H1 (cell line): ENCODE measurements around the gene DHRS4. TPM values are rescaled to one million over a fixed set of nuclear protein-coding genes. Genes with fewer than 3 reads are reported as not detected.

ENCODE experiments used
- CBX5 ChIP-seq: fragments of 300-800, 300-1000 bp; sonication (generic); IDR thresholded peaks from 2 replicates; pipeline ENCODE4 v1.7.1; 2016; ENCODE audit warnings: antibody characterized with exemption, low read length, low read depth
- GTF2F1 ChIP-seq: IDR thresholded peaks from 2 replicates; pipeline ENCODE4 v1.6.1; 2012; ENCODE audit warnings: low read depth, low read length, improper control_type of control experiment, borderline replicate concordance
- TEAD4 ChIP-seq: IDR thresholded peaks from 2 replicates; pipeline ENCODE4 v1.6.1; 2012; ENCODE audit warnings: low read depth, low read length, inconsistent platforms, mixed read lengths
- ZNF274 ChIP-seq: IDR thresholded peaks from 2 replicates; pipeline ENCODE4 v1.7.0; 2012; ENCODE audit warnings: low read length, borderline replicate concordance; ENCODE audit errors: extremely low read depth
- polyA plus RNA-seq, 7 experiments: library from polyadenylated mRNA; depleted of rRNA in 3 of 7; stranded (reverse) in 5 of 7; unstranded in 2 of 7; fragments of >200 nt in 5 of 7; fragments of 200-250 nt in 2 of 7; gene quantifications; 1 replicate in 5 of 7; 2 replicates in 1 of 7; 4 replicates in 1 of 7; pipeline versions ENCODE4 v1.2.1 to v1.2.3, GENCODE V29; 2011 to 2013; ENCODE audit warnings: missing spikeins in 2 of 7, mixed read lengths in 2 of 7
- total RNA-seq: library from RNA; stranded (reverse); fragmentation: NEBNext Ultra II Directional; extraction: Animal tissue kit (Norgen Biotek cat#: 25700); gene quantifications from 2 replicates; pipeline ENCODE4 v1.2.1, GENCODE V29; 2021
- TF ChIP-seq, protein P1 (sequence below): IDR thresholded peaks from 2 replicates; pipeline ENCODE4 v1.6.1; 2012; ENCODE audit warnings: low read length, inconsistent platforms
- TF ChIP-seq, protein P2 (sequence below): IDR thresholded peaks from 2 replicates; pipeline ENCODE4 v1.6.1; 2011; ENCODE audit warnings: low read depth, mild to moderate bottlenecking, low read length; ENCODE audit not compliant: insufficient read depth

DHRS4 gene
- total and polyA plus RNA-seq, 2 of the 8 experiments (the other 6 are each of a cell fraction or from before 2014, with no cell fraction given), result 11.7 to 16.2 TPM

DNA sequence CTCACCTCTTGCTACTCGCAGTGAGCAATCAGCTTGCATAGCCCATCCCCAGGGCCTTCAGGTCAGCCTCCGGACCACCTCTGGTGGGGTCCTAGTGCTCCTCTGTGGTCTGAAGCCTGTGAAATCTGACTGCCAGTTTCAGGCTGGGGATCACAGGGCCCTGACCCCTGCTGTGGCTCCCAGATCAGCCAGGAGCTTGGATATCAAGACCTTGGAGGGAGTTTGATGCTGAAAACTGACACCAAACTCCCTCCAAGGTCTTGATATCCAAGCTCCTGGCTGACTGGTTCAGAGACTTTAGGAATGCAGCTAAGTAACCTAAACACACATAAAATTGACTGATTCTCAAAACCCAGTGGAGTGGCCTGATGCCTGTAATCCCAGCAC lies 19.8 kb upstream of the DHRS4 start (continued):
- TF ChIP-seq, protein P1, sequence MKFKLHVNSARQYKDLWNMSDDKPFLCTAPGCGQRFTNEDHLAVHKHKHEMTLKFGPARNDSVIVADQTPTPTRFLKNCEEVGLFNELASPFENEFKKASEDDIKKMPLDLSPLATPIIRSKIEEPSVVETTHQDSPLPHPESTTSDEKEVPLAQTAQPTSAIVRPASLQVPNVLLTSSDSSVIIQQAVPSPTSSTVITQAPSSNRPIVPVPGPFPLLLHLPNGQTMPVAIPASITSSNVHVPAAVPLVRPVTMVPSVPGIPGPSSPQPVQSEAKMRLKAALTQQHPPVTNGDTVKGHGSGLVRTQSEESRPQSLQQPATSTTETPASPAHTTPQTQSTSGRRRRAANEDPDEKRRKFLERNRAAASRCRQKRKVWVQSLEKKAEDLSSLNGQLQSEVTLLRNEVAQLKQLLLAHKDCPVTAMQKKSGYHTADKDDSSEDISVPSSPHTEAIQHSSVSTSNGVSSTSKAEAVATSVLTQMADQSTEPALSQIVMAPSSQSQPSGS, result no peak
- no peak for TF ChIP-seq ZNF274
- no peak for TF ChIP-seq CBX5
- TF ChIP-seq TEAD4, result no peak
- TF ChIP-seq GTF2F1, result no peak
- TF ChIP-seq, protein P2, sequence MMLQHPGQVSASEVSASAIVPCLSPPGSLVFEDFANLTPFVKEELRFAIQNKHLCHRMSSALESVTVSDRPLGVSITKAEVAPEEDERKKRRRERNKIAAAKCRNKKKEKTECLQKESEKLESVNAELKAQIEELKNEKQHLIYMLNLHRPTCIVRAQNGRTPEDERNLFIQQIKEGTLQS, result no peak
- TF ChIP-seq, all 59 proteins: peak for 0
